GM13977 (cell line): ENCODE data around the gene ANKH.

Experiments used
- DNase-seq: peaks from one replicate; pipeline ENCODE4 v3.0.0; 2012; ENCODE audit warnings: low spot score
- CTCF ChIP-seq: IDR thresholded peaks from 2 replicates; pipeline ENCODE4 v1.5.1; 2012; ENCODE audit warnings: mild to moderate bottlenecking, control low read depth; ENCODE audit not compliant: insufficient read depth; ENCODE audit errors: extremely low read depth, missing control alignments
- in situ Hi-C: fragments of 300-500 bp; cut with MboI; formaldehyde crosslinking; loops from one replicate; pipeline ENCODE4 v1.12.0; 2022; ENCODE audit warnings: low sequenced_read_pairs, low pct_unique_long_range_greater_than_20kb, mixed read lengths, inconsistent platforms; ENCODE audit not compliant: unreplicated experiment

Gene ANKH

GRCh38 chr5:14659821-14660607 is 211.6 kb downstream of the ANKH start:
- TF ChIP-seq CTCF, result no peak
- DNase-seq, result no peak
- in situ Hi-C loops, result loop anchor here (25.0 kb wide), 1 partner anchor 548 kb away; no protein-coding TSS in a partner anchor

- in situ Hi-C loops, result loop anchor here (25.0 kb wide), 1 partner anchor 545 kb away; no protein-coding TSS in a partner anchor
- TF ChIP-seq CTCF, result no peak
- DNase-seq, result no peak
Observed at GRCh38 chr5:14656898-14657297, 214.7 kb downstream of the ANKH start.

- in situ Hi-C loops, result loop anchor here (25.0 kb wide), 1 partner anchor 543 kb away; no protein-coding TSS in a partner anchor
- DNase-seq, result no peak
- TF ChIP-seq CTCF, result no peak
Observed at GRCh38 chr5:14655146-14655741, 216.3 kb downstream of the ANKH start.
